G401.6 (cell line): ENCODE results near the gene NSG1.
A peak's percentile ranks its signal among the peaks of the same experiment; 100 is the strongest.

Experiments used
- FAIRE-seq: peaks from 2 replicates; lab custom pipeline; 2012; peaks lifted over from hg19 to GRCh38; lab: Jason Lieb, UNC

The NSG1 gene

DNA sequence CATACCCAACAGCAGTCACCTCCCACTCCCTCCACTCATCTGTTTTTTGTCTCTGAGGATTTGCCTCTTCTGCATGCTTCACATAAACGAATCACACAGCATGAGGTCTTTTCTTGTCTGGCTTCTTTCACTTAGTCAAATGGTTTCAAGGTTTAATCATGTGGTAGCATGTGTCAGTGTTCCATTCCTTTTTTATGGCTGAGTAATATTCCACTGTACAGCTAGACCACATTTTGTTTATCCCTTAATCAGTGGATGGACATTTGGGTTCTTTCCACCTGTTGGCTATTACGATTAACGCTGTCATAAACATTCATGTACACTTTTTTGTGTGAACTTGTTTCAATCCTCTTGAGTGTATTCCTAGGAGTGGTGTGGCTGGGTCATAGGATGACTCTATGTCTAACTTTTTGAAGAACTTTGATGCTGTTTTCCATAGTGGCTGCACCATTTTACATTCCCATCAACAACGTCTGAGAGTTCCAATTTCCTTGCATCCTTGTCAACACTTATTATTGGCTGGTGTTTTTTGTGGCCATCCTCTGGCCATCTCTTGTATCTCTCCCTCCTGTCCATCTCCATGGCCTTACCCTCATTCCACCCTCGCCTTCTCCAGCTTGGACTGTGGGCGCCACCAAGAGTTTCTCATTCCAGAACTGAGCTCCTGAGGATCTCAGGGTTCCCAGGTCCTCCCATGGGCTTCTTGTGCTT lies 12.4 kb upstream of the NSG1 start:
- no peak for FAIRE-seq

DNA sequence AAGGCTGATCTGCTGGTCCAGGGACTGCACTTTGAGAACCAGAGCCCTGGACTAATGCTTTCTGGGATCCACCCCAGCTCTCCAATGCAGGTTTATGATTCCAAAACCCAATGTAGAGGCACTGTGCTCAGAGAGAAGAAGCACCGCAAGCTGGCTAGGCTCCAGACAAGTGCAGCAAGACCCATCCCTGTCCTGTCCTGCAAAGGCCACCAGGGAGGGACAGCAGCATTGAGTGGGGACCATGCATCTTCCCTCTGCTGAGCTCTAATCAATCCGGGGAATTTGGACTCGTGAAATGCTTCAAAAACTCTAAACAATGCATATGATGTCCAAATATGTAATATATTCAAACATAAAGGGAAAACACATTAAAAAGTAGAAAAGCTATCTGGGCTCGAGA lies 10.8 kb upstream of the NSG1 start:
- FAIRE-seq, result no peak

DNA sequence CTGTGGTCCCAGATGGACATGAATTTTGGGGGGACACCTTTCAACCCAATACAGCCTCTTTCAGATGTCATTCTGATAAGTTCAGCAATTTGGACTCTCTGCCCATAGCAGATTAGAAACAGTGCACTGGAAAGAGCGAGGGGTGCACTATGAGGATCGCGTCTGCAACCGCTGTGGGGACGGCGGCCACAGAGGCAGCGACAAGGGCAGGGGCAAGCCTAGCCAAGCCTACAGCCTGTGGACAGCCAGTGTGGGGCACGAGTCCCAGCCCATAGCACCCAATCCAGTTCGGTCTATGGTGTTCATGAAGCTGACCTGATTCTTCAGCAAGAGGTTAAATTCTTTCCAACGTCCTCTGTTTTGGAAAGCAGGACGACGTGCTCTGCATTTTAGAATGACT lies 9.7 kb upstream of the NSG1 start:
- no peak for FAIRE-seq

DNA sequence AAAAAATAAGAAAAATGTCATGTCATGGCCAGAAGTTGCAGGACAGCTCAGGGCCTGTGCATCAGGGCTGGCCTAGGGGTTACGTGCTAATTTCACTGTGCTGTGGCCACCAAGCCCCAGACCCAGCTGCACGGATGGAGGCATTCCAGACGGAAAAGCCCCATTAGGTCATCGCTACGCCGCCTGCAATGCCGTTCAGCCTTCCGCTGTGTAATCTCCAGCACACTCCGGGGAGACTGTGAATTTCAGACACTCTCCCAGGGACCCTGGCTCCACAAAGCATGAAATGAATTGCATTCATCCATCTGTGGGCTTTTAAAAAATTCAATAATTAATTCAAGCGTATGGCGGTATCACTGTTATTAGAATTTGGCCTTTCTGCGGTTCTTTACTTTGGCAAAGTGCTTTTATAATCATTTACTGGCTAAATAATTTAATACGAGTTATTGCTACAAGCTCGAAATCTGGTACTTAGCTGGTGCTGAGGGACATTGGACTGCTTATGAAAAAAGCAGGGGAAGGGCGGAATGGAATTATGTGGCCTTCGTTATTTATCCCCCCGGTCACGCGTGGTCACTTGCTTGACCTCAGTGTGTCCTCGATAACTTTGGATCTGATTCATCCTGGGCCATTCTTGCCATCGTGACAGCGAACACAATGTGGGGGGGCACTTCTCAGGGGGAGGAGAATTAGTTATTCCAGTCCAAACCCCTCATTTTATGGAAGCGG lies 9.0 kb upstream of the NSG1 start:
- no peak for FAIRE-seq

DNA sequence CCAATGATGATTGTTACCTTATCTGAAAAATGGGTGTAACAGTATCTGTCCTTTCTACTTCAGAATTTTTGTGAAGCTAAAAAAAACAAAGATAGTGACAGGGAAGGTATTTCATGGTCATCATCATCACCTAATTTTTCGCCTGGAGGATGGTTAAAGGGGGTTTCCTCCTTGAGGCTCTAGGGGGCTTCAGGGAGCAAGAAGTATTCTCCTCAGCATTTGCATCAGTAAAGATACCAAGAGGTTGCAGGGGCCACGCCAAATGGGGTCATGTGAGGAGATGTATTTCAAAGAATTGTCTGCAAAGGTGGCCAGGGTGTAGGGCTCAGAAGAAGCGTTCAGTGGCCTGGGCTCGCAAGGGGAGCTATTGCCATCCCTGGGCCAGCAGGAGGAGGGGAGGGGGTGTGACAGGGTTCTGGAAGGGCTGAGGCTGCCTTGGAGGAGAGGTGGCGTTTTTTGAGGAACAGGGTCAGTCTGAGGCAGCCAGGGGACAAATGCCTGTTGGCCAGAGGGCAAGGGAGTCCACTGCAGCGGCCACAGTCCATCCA lies 7.3 kb upstream of the NSG1 start:
- no peak for FAIRE-seq

DNA sequence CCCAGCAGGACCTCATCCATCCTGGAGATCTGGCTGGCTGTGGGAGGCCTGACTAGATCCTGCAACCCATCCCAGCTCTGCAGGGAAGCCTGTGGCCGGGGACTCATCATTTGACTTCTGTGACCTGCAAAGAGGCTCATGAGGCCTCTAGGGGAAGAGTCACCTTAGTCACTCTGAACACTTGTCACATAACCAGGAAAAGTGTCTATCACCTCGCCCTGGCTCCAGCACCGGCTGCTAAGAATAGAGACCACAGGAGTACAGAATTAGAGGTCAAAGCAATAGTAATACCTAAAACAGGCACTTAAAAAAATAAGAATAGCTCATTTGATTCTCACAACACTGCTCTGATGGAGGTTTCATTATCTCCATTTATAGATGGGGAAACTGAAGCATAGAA lies 3.8 kb upstream of the NSG1 start:
- no peak for FAIRE-seq

DNA sequence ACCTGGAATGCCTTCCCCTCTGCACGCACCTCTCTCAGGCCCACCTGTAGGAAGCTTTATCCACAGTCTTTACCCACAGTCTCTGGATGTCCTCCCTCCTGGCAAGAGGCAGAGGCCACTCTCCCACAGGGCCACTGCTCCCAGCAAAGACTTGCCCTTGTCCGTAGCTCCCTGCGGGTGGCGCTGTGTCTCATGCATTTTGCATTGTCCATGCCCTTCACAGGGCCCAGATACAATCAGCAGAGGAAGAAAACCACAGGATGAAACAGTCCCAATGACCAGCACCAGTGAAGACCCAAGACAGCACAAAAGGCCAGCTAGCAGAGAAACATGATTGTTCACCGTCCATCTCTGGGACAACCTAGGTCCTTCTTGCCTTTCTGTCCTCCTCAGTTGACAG lies 2.1 kb upstream of the NSG1 start:
- peak; percentile 82 for FAIRE-seq

DNA sequence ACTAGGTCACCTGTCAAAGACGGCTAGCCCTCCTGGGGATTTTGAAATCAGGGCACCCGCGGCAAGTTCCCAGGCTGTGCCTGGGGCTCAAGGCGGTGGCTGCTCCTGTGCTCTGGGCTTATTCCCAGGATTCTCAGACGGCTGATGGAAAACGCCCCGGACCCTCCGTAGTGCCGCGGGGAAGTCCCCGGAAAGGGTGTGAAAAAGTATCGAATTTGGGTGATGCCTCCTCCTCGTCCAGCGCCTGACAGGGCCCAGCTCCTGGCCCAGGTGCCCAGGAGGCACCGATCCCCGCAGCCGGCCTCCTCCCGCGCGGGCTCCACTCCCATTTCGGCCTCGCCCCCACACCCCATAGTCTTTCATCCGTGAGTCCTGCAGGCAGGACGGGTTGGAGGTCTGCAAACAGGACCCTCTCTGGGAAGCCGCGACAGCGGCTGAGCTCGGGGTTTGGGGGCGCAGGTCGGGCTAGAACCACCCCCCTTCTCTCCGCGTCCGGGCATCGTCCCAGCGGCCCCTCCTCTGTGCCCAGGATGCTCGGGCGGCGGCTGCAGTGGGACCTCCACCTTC lies 1.1 kb upstream of the NSG1 start:
- FAIRE-seq, result no peak

DNA sequence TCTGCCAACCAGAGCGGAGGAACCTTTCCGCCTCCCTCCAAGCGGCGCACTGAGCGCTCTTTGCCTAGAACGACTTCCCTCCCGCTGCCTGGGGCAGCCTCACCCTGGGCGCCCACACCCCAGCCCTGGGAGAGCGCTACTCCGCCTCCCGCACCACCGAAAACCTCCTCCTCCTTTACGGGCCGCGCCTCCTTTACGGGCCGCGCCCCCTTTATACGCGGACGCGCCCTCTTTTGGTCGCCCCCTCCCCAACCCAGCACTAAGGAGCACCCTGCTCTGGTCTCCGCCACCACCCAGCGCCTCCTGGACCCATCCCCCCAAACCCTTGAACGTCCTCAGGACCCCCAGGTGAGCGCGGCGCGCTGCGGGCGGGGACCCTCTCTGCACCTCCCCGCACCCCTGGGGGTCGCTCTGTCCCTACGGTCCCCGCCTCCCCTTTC lies 586 bp upstream of the NSG1 start:
- no peak for FAIRE-seq

DNA sequence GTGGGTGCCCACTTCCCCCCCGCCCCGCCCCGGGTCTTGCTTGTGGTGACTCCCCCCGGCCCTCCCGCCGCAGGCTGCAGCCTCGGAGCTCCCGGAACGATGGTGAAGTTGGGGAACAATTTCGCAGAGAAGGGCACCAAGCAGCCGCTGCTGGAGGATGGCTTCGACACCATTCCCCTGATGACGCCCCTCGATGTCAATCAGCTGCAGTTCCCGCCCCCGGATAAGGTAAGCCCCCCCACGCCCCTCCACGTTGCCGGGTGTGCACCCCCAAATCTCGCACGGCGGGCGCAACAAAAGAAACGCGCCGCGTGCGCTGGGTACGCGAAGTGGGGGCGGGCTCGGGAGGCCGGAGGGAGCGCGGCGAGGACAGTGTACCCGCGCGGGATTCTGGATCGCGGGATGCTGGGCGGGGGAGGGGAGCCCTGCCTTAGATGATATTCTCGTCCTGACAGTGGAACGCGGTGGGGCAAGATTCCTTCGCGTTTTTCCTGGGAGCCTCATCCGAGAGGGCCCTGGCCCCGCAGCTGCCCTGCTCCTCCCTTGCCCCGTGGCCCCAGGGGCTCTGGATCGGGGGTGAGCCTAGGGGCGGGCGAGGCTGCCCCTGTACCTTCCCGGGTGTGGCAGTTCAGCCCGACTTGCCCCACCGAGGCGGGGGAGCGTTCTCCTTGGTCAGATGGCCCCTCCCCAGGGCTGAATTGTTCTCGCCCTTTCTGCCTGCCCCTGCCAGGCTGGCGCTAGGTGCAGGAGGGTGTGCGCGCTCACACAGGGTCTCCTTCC lies 819 bp downstream of the NSG1 start:
- no peak for FAIRE-seq

DNA sequence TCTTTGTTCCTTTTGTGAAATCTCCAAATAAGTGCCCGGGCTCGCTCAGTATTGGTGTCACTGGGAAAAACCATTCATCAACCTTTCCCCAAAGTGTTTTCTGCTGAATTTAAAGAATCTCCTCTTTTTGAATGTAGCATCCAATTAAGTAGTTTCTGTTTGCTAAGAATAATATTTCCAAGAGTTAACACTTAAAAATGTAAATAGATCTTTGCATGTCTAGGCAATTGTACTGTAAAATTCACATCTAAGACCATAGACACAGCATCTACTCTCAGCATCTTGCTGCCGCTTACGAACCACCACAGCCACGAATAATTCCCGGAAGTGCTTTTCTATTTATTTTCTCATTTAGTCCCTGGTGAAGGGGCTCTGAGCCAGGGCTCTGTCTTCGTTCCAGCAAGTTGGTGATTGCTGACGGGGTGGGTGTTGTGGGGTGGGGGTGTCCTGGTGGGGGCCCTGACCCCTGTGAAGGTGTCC lies 1.4 kb downstream of the NSG1 start:
- no peak for FAIRE-seq

DNA sequence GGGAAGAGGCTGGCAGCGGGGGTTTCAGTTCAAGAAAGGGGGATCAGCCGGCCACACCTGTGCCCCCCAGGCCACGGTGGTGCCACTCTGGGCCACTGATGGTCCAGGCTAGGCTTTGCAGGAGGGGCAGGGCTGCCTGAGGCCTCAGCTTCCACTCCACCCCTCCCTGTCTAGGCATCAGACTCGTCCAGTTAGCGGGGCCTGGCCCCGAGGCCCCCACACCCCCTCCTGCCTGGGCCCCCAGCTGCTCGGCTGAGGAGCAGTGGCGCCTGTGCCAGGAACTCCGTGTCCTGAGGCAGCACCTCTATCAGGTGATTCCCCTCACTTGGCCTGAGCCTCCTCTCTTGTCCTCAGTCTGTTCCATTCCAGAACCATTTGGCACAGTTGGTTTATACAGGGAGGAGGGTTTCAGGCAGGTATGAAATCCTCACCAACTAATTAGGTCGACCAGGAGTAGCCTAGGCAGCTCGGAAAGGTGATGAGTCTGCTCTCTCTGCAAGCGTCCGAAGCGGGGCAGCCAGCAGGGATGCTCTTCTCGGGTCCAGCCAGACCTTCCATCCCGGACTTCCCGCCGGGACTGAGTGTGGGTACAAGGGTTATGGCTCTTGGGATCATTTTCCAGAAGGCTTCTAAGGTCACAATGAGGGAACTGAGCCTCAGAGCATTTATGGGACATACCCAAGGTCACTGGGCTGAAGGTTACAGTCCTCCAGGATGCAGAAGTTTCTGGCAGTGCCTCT lies 2.1 kb downstream of the NSG1 start:
- FAIRE-seq, result no peak

DNA sequence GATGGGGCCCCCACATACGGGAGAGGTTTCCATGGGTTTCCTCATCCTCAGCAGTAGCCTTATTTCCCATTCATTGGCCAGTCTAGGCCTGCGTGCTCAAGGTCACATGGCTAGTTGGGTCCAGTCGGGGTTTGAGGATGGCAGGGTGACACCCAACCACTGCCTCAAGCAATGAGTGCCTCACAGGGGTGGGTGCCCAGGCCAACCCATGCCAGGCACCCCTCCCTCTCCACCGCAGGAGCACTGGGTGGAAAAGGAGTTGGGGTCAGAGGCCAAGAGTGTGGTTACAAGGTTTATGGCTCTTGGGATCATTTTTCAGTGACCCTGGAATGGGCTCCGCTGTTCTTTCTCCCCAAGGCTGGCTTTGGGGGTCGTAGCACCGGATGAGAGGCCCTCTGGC lies 3.1 kb downstream of the NSG1 start:
- FAIRE-seq, result no peak

DNA sequence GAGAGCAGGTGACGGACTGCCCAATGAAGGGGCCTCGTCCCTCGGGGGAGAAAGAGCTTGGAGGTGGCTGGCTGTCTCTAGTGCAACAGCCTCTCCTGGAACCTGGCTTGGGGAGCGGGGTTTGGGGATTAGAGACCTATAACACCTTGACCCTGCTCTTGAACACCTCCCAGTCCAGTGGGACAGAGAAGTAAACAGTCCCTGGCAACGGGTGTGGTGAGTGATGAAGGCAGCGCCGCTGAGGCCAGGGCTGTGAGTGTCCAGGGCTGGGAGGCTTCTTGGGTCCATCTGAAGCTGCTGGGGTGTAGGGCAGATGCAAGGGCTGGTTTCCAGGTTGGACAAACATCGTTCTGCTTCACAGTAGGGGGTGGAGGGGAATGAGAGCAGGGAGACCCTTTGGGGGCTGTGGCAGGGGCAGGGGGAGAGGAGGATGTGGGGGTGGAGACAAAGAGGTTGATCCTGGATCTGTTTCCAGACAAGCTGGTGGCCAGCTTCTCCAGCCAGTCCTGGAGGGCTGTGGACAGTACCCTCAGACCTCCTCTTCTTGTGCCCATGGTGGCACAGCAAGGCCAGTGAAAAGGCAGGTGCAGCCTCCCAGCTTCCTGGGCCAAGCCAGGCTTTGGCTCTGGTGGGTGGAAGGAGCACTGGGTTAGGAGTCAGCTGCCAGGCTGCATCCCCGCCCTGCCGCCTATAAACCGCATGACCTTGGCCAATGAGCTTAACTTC lies 3.8 kb downstream of the NSG1 start:
- no peak for FAIRE-seq

DNA sequence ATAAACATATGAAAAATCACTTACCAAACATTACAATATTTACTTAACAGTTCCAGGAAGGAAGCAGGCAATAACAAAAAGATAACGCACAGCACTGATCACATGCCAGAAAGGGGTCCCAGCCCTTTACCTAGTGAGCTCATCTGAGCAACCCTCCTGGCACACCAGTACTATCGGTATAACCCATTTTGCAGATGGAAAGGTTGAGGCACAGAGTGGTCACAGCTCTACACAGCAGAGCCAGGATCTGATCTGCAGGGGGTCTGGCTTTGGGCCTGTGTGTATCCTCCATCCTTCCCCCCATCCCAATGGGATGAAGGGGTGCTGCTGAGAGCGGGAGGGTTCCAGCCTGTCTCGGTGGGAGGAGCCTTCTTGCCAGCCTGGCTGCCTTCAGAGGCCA lies 5.0 kb downstream of the NSG1 start:
- FAIRE-seq, result no peak

DNA sequence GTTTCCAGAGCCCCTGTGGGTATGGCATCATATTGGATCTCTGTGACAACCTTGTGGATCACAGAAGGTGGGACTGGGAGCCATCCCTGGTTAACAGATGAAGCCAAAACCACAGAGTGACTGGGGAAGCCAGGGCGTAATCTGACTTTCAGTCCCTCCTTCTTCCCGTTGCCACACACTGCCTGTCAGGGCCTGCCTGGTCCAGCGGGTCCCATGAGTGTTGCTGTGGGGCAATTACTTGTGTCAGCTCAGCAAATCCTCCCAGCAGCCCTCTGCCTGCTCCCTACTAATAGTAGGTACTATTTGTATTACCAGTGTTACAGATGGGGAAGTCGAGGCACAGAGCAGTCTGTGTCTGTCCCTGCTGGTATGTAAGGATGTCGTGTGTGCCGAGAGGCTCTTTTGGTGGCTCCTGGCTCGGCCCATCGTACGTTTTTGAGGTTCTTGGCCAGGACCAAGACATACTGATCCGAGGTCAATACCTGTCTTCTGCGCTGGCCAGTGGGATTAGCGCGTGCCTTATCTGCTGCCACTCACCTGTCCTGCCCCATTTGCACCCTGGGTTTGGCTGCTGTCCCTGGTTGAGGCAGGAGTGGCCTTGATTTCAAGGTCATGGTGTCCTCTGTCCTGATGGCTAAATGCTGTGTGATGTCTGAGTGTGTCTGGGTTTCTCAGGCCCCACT lies 5.7 kb downstream of the NSG1 start:
- FAIRE-seq, result no peak

DNA sequence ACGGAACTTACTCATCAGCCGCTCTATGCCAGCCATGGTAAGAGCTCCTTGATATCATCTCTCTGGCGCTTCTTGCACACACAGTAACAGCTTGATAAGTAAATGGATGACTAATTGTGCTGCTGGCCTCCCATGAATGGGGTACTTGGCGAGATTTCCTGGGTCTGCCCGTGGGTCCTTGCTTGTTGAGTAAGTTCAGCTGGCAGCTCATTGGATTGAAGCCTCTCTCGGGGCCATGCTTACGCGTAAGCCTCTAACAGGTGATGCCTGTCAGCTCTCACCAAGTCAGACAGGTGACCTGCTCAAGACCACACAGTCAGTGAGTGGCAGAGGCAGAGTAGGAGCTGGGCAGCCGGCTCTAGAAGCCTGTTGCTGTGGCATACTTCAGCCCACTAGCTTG lies 7.7 kb downstream of the NSG1 start:
- no peak for FAIRE-seq

DNA sequence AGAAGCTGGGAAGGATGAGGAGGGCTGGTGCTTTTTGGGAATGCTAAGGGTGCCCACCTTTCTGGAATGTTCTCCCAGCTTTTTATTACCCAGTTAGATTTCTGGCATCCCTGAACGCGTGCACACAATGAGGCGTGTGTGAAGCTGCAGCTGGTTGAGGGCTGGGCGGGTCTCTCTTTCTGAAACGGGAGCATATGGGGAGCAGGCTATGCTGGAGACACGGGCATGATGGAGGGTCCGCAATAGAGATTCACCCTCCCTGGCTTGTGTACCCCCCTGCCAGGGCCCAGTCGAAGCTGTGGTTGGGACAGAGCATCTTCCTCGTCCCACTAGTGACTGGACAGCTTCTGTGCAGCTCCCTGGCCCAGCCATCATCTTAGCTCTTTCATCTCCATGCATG lies 8.5 kb downstream of the NSG1 start:
- no peak for FAIRE-seq

DNA sequence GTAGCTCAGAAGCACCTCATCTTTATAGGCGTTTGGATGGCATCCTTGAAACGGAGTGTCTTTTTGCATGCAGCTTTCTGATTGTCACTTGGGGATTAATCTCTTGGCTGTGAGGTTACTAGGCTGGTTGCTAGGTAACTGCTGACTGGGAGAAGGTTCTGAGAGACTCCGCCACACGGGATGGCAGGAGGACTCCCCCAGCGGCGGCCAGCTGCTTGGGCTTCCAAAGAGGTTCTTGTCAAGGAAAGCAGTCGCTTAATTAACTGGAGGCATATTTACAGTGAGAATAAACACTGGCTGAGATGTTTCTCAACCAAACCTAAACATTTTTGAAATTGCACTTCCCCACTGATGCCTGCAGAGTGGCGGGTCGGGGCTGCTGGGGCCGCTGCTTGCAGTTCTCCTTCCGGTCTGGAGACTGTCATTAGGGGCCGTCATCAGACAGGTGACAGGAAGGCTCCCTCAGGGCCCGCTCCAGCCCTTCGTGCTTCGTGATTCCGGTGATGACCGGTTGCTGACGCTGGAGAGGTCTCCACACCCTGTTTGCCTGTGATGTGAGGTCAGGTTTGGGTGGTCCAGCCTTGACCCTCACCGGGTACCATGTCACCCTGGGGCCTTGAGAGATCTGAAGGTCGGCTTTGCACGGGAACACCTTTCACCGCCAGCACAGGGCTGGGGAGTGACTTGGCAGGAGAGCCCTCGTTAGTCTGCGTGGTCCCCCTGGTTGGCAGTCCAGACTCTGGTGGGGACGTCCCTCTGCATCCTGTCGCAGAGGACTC lies 9.1 kb downstream of the NSG1 start:
- no peak for FAIRE-seq
